Activated CD8-positive, alpha-beta memory T cell treated with anti-CD3 and anti-CD28 coated beads, Interleukin-2, amount 50 U/mL, for 1 hour (primary cell): Measurements from ENCODE around the gene FGGY.
"Not testable (repeated sequence)": the region's sequence is repeated elsewhere in the genome, so short reads cannot be mapped to it uniquely, and the experiment has no call there.

Source experiments
- DNase-seq: peaks from one replicate; pipeline ENCODE4 v3.0.0-alpha.2; 2020; ENCODE audit errors: extremely low read depth

Gene FGGY

DNA sequence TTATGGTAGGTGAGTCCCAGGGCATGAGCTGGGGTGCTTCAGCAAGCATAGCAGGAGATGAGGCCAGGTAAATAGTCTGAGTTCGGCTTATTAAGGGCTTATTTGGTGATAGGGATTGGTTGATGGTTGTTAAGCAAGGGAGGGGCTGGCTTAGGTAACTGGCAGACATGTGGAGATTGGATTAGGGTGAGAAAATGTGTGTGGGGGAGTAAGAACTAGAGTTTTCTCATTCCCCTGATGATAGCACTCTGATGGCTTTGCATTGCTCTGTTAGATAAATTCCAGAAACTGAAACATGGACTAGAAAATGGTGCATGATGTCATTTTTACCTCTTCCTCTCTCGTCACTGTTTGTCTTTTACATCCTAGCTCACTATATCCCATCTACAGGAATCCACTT, 53.6 kb downstream of the FGGY start:
- DNase-seq = no peak

DNA sequence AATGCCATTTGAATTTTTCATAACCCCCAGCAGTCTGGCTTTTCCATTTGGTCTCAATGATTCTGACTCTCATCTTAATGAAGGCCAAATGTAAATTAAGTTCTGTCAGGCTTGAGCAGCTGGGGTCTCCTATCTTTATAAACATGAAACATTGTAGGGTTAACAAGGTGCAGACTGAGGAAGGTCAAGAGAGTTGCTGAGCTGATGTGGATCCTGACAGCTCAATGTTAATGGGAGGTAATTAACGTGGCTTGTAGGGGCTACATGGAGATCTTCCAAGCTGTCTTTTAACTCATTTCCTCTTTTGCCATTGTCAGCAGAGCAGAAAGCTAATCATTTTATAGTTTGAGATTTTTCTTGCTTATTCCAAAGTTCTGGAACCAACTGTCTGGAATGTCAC, 55.2 kb downstream of the FGGY start:
- DNase-seq = no peak

GRCh38 chr1:59353453-59353852, 56.6 kb downstream of the FGGY start:
- no peak for DNase-seq

GRCh38 chr1:59354239-59354638, 57.3 kb downstream of the FGGY start:
- not testable (repeated sequence) for DNase-seq

DNA sequence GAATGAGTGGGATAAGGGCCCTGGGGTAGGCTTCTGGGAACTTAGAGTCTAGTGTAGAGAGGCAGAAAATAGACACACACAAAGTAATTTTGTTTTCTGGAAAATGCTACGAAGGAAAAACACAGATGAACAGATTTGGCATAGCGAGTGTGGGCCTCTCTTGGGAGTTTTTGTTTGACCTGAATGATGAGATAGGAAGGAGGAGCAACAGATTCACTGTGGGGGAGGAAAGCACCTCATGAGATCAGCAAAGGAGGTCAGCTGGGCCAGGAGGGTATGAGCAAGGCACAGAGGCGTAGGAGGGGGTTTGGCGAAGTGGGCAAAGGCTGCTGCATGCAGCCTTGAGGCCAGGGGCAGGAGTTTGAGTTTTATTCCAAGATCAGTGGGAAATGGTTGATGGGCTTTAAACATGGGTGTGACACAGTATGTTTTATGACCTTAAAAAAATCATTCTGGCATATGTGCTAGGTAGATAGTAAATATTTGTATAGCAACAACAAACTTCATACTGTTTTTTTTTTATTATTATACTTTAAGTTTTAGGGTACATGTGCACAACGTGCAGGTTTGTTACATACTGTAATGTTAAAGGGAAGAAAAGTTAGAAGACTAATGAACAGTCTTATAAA, 57.9 kb downstream of the FGGY start:
- DNase-seq = no peak

DNA sequence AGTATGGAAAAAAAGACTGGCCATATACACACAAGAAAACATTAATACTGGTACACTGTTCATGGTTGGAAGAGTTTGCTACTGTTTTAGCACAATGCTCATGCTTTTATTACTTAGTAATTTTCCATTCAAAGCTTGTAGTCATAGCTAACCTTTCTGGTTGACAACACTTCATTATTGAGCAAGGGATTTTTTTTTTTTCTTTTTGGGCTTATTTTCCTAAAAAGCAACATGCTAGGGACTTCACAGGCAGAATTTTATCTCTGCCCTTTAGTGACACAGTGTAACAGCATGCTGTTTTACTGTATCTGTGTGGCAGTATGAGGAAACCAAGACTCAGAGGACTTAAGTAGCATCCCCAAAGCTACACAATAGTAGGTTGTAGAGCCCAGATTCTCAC, 58.5 kb downstream of the FGGY start:
- DNase-seq = no peak

- no peak for DNase-seq
Observed at GRCh38 chr1:59356627-59357026, 59.7 kb downstream of the FGGY start.

GRCh38 chr1:59357645-59358320, 60.9 kb downstream of the FGGY start:
- DNase-seq = no peak

DNA sequence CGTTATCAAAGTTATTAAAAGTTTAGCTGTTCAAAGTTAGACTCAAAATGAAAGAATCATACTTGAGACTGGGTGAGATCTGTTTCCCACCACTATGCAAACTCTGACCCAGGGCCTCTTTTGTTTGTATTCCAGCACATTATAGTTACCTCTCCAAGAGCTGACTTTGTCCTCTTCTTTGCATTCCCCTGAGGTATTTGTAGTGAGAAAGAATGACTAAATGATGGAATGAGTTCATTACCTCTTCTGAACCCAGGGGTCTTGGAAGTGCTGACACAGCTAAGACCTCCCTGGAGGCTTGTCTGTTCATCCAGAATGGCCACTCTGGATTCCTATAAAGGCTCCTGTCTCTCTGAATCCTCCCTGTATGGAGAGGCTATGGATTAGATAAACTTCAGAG, 62.4 kb downstream of the FGGY start:
- DNase-seq = no peak

- DNase-seq = no peak
Observed at GRCh38 chr1:59360170-59360569, 63.3 kb downstream of the FGGY start.

GRCh38 chr1:59360729-59361128, 63.8 kb downstream of the FGGY start:
- DNase-seq = no peak

GRCh38 chr1:59361766-59362165, 64.9 kb downstream of the FGGY start:
- no peak for DNase-seq

DNA sequence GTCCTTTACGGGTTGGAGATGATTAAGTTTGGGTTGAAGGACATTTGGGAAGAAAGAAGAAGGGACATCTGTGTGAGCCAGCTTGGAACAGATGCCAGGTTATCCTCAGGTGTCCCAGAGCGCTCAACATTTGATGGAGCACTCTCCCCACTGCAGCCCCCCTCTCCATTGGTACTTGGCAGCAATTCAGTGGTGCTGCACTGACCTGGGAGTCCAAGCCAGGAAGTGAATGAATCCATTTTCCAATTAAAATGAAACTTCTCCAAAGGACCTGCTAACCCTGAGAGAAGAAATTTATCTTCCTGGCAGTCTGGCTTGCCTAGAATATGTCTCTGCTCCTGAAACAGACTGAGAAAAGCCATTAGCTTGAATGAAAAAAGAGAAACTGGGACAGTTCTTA, 67.1 kb downstream of the FGGY start:
- no peak for DNase-seq

- no peak for DNase-seq
Observed at GRCh38 chr1:59366346-59366745, 69.5 kb downstream of the FGGY start.

GRCh38 chr1:59367301-59368007, 70.6 kb downstream of the FGGY start:
- DNase-seq = no peak

GRCh38 chr1:59368008-59368670, 71.2 kb downstream of the FGGY start:
- no peak for DNase-seq

GRCh38 chr1:59375321-59376220, 78.7 kb downstream of the FGGY start:
- no peak for DNase-seq

GRCh38 chr1:59377350-59377904, 80.5 kb downstream of the FGGY start:
- DNase-seq = no peak

- no peak for DNase-seq
Observed at GRCh38 chr1:59378621-59379370, 81.9 kb downstream of the FGGY start.

GRCh38 chr1:59379371-59379728, 82.5 kb downstream of the FGGY start:
- no peak for DNase-seq

DNA sequence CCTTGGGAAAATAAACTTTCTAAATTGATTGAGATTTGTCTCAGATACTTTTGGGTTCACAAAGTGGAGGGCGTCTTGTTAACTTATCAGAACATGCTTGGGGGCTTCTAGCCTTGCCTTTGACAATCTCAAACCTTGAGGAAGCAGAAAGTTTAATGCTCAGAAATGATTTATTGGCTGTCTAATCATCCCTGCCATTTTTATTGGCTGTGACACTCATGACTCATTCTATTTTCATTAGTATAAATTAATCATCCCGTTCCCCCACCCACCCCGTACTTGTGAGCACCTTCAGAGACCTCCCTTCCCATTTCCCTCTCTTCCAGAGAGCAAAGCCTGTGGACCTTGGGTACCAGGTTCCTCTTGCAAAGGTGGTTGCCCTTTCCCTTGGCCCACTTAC, 87.1 kb downstream of the FGGY start:
- DNase-seq = no peak
